ENCODE results near the gene PANX1. TPM values are rescaled to one million over a fixed set of nuclear protein-coding genes. Genes with fewer than 3 reads are reported as not detected.

Gene PANX1
- total RNA-seq, 4 donors from 2014 or later = 9.0 to 20.1 (median 11.3) TPM

- peaks cover 0 to 9% (median 5%) of the 10 kb centered on the region in 4 donors for H3K4me1 ChIP-seq
- H3K27ac ChIP-seq = no peak overlapping the region
- H3K27me3 ChIP-seq = no peaks in the 10 kb centered on the region
- H3K9me3 ChIP-seq = no peaks in the 10 kb centered on the region
- intact Hi-C loops (cut with DNase I; ENCODE audit: low total_unique reads) = no loop called here
- in situ Hi-C loops (cut with MboI; ENCODE audit: low pct_ligation_motif_present in 1 of 4, low pct_unique_long_range_greater_than_20kb in 1 of 4, low sequenced_read_pairs in 3 of 4) = no loop called here
- TF ChIP-seq EP300 (IDR thresholded peaks at IDR 0.05; ENCODE audit: low read depth) (no peak), POLR2A (IDR thresholded peaks at IDR 0.05) (no peak), POLR2AphosphoS5 (IDR thresholded peaks at IDR 0.05) (no peak)
- TF ChIP-seq, protein P1, sequence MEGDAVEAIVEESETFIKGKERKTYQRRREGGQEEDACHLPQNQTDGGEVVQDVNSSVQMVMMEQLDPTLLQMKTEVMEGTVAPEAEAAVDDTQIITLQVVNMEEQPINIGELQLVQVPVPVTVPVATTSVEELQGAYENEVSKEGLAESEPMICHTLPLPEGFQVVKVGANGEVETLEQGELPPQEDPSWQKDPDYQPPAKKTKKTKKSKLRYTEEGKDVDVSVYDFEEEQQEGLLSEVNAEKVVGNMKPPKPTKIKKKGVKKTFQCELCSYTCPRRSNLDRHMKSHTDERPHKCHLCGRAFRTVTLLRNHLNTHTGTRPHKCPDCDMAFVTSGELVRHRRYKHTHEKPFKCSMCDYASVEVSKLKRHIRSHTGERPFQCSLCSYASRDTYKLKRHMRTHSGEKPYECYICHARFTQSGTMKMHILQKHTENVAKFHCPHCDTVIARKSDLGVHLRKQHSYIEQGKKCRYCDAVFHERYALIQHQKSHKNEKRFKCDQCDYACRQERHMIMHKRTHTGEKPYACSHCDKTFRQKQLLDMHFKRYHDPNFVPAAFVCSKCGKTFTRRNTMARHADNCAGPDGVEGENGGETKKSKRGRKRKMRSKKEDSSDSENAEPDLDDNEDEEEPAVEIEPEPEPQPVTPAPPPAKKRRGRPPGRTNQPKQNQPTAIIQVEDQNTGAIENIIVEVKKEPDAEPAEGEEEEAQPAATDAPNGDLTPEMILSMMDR (IDR thresholded peaks at IDR 0.05) = no peak
- no peak for DNase-seq
- H3K36me3 ChIP-seq = no peaks in the 10 kb centered on the region
- 83 to 88% methylated on average over 4 of the region's 4 CpGs for WGBS, 2 donors (ENCODE audit: low coverage in 1 of 2)
- H3K4me3 ChIP-seq = no peak overlapping the region
Measured at GRCh38 chr11:94106716-94107115, 21.9 kb upstream of the PANX1 start.

DNA sequence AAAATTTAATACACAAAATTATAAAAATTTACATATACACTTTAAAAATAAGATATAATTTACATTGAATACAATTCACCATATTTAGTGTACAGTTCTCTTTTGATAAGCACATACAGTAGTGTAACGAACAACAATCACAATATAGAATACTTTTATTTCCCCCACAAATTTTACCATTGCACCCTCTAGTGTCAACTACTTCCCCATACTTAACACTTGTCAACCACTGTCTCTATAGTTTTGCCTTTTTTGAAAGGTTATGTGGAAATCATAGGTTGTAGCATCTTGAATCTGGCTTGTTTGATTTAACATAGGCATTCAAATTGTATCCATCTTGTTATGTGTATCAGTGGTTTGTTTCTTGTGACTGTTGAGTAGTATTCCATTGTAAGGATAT lies 21.3 kb upstream of the PANX1 start:
- Histone ChIP-seq H3K4me1 (peaks cover 0 to 9% (median 5%) of the 10 kb centered on the region in 4 donors), H3K27ac (no peak overlapping the region), H3K4me3 (no peak overlapping the region), H3K36me3 (no peaks in the 10 kb centered on the region), H3K9me3 (no peaks in the 10 kb centered on the region), H3K27me3 (no peaks in the 10 kb centered on the region)
- DNase-seq = no peak
- TF ChIP-seq EP300 (IDR thresholded peaks at IDR 0.05; ENCODE audit: low read depth) = no peak
- no peak for TF ChIP-seq POLR2AphosphoS5 (IDR thresholded peaks at IDR 0.05)
- TF ChIP-seq, protein P1 (IDR thresholded peaks at IDR 0.05) = no peak
- no peak for TF ChIP-seq POLR2A (IDR thresholded peaks at IDR 0.05)
- WGBS, 2 donors (ENCODE audit: low coverage in 1 of 2) = 85 to 91% methylated on average over 1 of the region's 1 CpG
- intact Hi-C loops (cut with DNase I; ENCODE audit: low total_unique reads) (no loop called here), in situ Hi-C loops (cut with MboI; ENCODE audit: low pct_ligation_motif_present in 1 of 4, low pct_unique_long_range_greater_than_20kb in 1 of 4, low sequenced_read_pairs in 3 of 4) (no loop called here)

DNA sequence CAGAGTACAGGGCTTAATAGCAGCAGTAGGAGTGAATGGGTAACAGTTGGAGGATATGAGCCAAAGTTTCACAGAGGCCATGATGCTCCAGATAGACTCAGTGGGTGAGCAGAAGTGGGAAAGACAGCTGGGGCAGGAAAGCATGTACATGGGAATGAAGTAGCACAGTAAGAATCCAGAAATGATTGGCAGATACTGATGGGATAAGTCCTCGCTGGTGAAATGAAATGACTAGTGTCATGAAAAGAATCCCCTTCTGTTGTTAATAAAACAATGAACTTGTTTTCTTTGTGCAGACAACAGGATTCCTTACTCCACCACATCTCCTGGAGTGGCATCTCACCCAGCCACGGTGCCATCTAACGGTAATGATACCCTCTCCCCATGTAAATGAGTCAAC lies 17.4 kb upstream of the PANX1 start:
- TF ChIP-seq, protein P1 (IDR thresholded peaks at IDR 0.05) = no peak
- TF ChIP-seq POLR2A (IDR thresholded peaks at IDR 0.05) (no peak), EP300 (IDR thresholded peaks at IDR 0.05; ENCODE audit: low read depth) (no peak), POLR2AphosphoS5 (IDR thresholded peaks at IDR 0.05) (no peak)
- intact Hi-C loops (cut with DNase I; ENCODE audit: low total_unique reads) (no loop called here), in situ Hi-C loops (cut with MboI; ENCODE audit: low pct_ligation_motif_present in 1 of 4, low pct_unique_long_range_greater_than_20kb in 1 of 4, low sequenced_read_pairs in 3 of 4) (no loop called here)
- H3K4me1 ChIP-seq = no peaks in the 10 kb centered on the region
- DNase-seq = no peak
- H3K9me3 ChIP-seq = no peaks in the 10 kb centered on the region
- 91 to 95% methylated on average over 2 to 3 of the region's 3 CpGs for WGBS, 2 donors (ENCODE audit: low coverage in 1 of 2)
- no peak overlapping the region for H3K4me3 ChIP-seq
- H3K27me3 ChIP-seq = no peaks in the 10 kb centered on the region
- H3K36me3 ChIP-seq = no peaks in the 10 kb centered on the region
- no peak overlapping the region for H3K27ac ChIP-seq

DNA sequence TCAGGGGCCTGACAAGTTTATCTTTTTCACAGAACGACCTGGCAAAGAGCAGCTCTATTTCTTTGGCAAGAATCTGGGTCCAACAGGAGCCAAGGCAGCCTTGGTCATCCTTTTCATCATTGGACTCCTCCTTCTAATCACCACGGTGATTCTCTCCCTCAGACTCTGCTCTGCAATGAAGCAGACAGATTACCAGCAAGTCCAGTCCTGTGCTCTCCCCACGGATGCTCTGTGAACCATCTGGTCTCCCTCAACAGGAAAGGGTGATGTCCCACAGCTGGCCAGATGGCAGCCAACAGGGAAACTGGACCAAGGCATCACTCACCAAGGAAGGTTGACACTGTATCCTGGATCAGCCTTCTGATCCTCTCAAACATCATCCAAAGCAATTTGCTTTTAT lies 17.0 kb upstream of the PANX1 start:
- Histone ChIP-seq H3K36me3 (no peaks in the 10 kb centered on the region), H3K4me3 (no peak overlapping the region), H3K27ac (peak overlapping the region in 1 of 4 donors; percentile 23), H3K27me3 (no peaks in the 10 kb centered on the region), H3K9me3 (no peaks in the 10 kb centered on the region), H3K4me1 (no peaks in the 10 kb centered on the region)
- intact Hi-C loops (cut with DNase I; ENCODE audit: low total_unique reads) (no loop called here), in situ Hi-C loops (cut with MboI; ENCODE audit: low pct_ligation_motif_present in 1 of 4, low pct_unique_long_range_greater_than_20kb in 1 of 4, low sequenced_read_pairs in 3 of 4) (no loop called here)
- 49 to 52% methylated on average over 3 of the region's 3 CpGs for WGBS, 2 donors (ENCODE audit: low coverage in 1 of 2)
- TF ChIP-seq, protein P1 (IDR thresholded peaks at IDR 0.05) = no peak
- TF ChIP-seq POLR2A (IDR thresholded peaks at IDR 0.05) = no peak
- TF ChIP-seq EP300 (IDR thresholded peaks at IDR 0.05; ENCODE audit: low read depth) = no peak
- no peak for TF ChIP-seq POLR2AphosphoS5 (IDR thresholded peaks at IDR 0.05)
- DNase-seq = no peak

All from transverse colon (tissue), 4 donors.